Uterus (tissue), 2 donors: ENCODE data around the gene FLVCR2.

Experiments used
- POLR2A ChIP-seq, 2 donors: fragments of 450-650 bp; IDR thresholded peaks; one replicate each; pipeline ENCODE4 v1.6.1; 2016; ENCODE audit warnings: antibody characterized with exemption in 2 of 2, mild to moderate bottlenecking in 1 of 2, moderate library complexity in 1 of 2
- TF ChIP-seq, protein P1 (sequence below), 4 experiments: fragments of 200-600 bp in 2 of 4; fragments of 450-650 bp in 2 of 4; sonication (generic) in 2 of 4; IDR thresholded peaks; one replicate each; pipeline ENCODE4 v1.5.1; 2016 to 2019; ENCODE audit warnings: antibody characterized with exemption in 4 of 4, mild to moderate bottlenecking in 2 of 4, moderate library complexity in 1 of 4

DNA sequence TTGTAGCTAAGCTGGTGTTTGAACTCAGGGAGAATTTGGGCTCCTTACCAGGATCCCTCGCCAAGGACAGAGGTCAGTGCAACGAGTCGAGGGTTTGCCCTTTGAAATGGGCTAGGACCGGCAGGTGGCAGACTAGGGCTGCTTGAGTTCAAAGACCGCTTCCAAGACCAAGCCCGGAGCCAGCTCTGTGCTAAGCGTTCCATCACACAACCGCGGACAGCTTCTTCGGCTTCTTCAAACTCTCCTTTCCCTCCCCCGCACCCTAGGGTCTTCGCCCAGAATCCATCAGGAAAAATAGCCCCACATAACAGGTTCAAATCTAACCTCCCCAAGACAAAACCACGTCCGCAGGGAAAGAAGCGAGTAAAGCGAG, 705 bp upstream of the FLVCR2 start:
- TF ChIP-seq, protein P1, sequence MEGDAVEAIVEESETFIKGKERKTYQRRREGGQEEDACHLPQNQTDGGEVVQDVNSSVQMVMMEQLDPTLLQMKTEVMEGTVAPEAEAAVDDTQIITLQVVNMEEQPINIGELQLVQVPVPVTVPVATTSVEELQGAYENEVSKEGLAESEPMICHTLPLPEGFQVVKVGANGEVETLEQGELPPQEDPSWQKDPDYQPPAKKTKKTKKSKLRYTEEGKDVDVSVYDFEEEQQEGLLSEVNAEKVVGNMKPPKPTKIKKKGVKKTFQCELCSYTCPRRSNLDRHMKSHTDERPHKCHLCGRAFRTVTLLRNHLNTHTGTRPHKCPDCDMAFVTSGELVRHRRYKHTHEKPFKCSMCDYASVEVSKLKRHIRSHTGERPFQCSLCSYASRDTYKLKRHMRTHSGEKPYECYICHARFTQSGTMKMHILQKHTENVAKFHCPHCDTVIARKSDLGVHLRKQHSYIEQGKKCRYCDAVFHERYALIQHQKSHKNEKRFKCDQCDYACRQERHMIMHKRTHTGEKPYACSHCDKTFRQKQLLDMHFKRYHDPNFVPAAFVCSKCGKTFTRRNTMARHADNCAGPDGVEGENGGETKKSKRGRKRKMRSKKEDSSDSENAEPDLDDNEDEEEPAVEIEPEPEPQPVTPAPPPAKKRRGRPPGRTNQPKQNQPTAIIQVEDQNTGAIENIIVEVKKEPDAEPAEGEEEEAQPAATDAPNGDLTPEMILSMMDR (IDR thresholded peaks at IDR 0.05), result peak; percentile 65 to 81 (median 78)
- no peak for TF ChIP-seq POLR2A (IDR thresholded peaks at IDR 0.05)
